Right lobe of liver (tissue), 4 donors: ENCODE results near the gene APOA4.

Source experiments
- CTCF ChIP-seq, 4 donors: fragments of 200-600 bp in 3 of 4; fragments of 450-650 bp in 1 of 4; IDR thresholded peaks; one replicate each; pipeline versions ENCODE4 v1.5.1 to v1.8.0; 2016 to 2022; ENCODE audit warnings: antibody characterized with exemption in 4 of 4, mild to moderate bottlenecking in 2 of 4
- POLR2A ChIP-seq: fragments of 450-650 bp; IDR thresholded peaks from one replicate; pipeline ENCODE4 v1.6.1; 2017; ENCODE audit warnings: antibody characterized with exemption, mild to moderate bottlenecking
- donor health status: DM: no; HTN: no; CAD: no.
- donor health status: DM: no; HTN: no; CAD: no.
- donor health status: DM: no; HTN: yes; CAD: no.

- no peak for TF ChIP-seq CTCF (IDR thresholded peaks at IDR 0.05)
- no peak for TF ChIP-seq POLR2A
Measured at GRCh38 chr11:116823031-116823843, at the start of gene APOA4.
